ENCODE measurements around the gene VMP1. TPM values are rescaled to one million over a fixed set of nuclear protein-coding genes. Genes with fewer than 3 reads are reported as not detected.

Gene VMP1
- total RNA-seq, 1 experiment from 2014 or later, result 236 TPM

GRCh38 chr17:59845595-59846393 is 138.3 kb downstream of the VMP1 start:
- Histone ChIP-seq H3K4me1 (replicated peaks; ENCODE audit: insufficient read depth) (peaks cover 73% of the 10 kb centered on the region), H3K9me3 (ENCODE audit: insufficient read depth, low read depth) (no peaks in the 10 kb centered on the region), H3K9me2 (ENCODE audit: insufficient read depth) (no peaks in the 10 kb centered on the region), H2AFZ (no peak overlapping the region), H3K27ac (peak overlapping the region; percentile 99), H3K36me3 (ENCODE audit: low read depth) (peaks cover 14% of the 10 kb centered on the region), H3K27me3 (ENCODE audit: insufficient read depth, low read depth) (no peaks in the 10 kb centered on the region), H3K79me2 (ENCODE audit: low read depth) (peaks cover 36% of the 10 kb centered on the region), H3K4me2 (peak overlapping the region; percentile 79), H4K20me1 (ENCODE audit: insufficient read depth) (peaks cover 5% of the 10 kb centered on the region), H3K4me3 (peak overlapping the region; percentile 46; the same call in 1 of the 2 replicates), H3F3A (ENCODE audit: insufficient read depth, low read depth) (peaks cover 91% of the 10 kb centered on the region)
- BruUV-seq (replicated peaks), result TSS peak; percentile 5
- intact Hi-C loops (cut with micrococcal nuclease; ENCODE audit: unreplicated experiment), result loop anchor here (2.0 kb wide), 3 partner anchors 13 to 59 kb away; partner anchors contain the start of genes RPS6KB1 and TUBD1
- DNase-seq, result peak; percentile 84 to 100
- ChIA-PET CTCF (interaction anchor here (0.5 to 2.7 kb wide), 2 partner anchors 14 to 31 kb away, joined by 6 to 9 read pairs; no protein-coding TSS in a partner anchor), POLR2A (ENCODE audit: unreplicated experiment) (interaction anchor here (0.5 to 1.6 kb wide), 8 partner anchors 8 to 137 kb away, joined by 3 to 37 read pairs (median 6); no protein-coding TSS in a partner anchor)
- TF ChIP-seq EZH2 (IDR thresholded peaks at IDR 0.05; ENCODE audit: low read depth) (no peak), CTCF (conservative IDR thresholded peaks at IDR 0.05) (peak; percentile 34; the same call in 1 of the 2 replicates)

- no peaks in the 10 kb centered on the region for H3K27me3 ChIP-seq (ENCODE audit: insufficient read depth, low read depth)
- H4K20me1 ChIP-seq (ENCODE audit: insufficient read depth), result no peaks in the 10 kb centered on the region
- H3K9me2 ChIP-seq (ENCODE audit: insufficient read depth), result no peaks in the 10 kb centered on the region
- H3K4me1 ChIP-seq (replicated peaks; ENCODE audit: insufficient read depth), result peaks cover 76% of the 10 kb centered on the region
- H3K9me3 ChIP-seq (ENCODE audit: insufficient read depth, low read depth), result no peaks in the 10 kb centered on the region
- H3K79me2 ChIP-seq (ENCODE audit: low read depth), result peaks cover 28% of the 10 kb centered on the region
- H2AFZ ChIP-seq, result no peak overlapping the region
- peak; percentile 75 to 100 for DNase-seq
- H3K36me3 ChIP-seq (ENCODE audit: low read depth), result peaks cover 6% of the 10 kb centered on the region
- peak overlapping the region; percentile 99 for H3K27ac ChIP-seq
- POLR2A ChIA-PET (ENCODE audit: unreplicated experiment), result interaction anchor here (0.6 to 1.6 kb wide), 4 partner anchors 10 to 92 kb away, joined by 3 to 37 read pairs (median 14); no protein-coding TSS in a partner anchor
- intact Hi-C loops (cut with micrococcal nuclease; ENCODE audit: unreplicated experiment), result loop anchor here (2.0 kb wide), 1 partner anchor 46 kb away; the partner anchor contains the start of genes RPS6KB1 and TUBD1
- peak overlapping the region; percentile 79 for H3K4me2 ChIP-seq
- H3F3A ChIP-seq (ENCODE audit: insufficient read depth, low read depth), result peaks cover 85% of the 10 kb centered on the region
- no TSS peak for BruUV-seq (replicated peaks)
- no peak for TF ChIP-seq CTCF (conservative IDR thresholded peaks at IDR 0.05)
- no peak for TF ChIP-seq EZH2 (IDR thresholded peaks at IDR 0.05; ENCODE audit: low read depth)
- CTCF ChIA-PET, result interaction anchor here (0.5 to 2.7 kb wide), 2 partner anchors 13 to 30 kb away, joined by 6 to 9 read pairs; no protein-coding TSS in a partner anchor
- peak overlapping the region; percentile 46; the same call in 1 of the 2 replicates for H3K4me3 ChIP-seq
Observed at GRCh38 chr17:59846394-59847165, 139.1 kb downstream of the VMP1 start.

- no peaks in the 10 kb centered on the region for H3K9me3 ChIP-seq (ENCODE audit: insufficient read depth, low read depth)
- H3K36me3 ChIP-seq (ENCODE audit: low read depth), result no peaks in the 10 kb centered on the region
- no peak for DNase-seq
- no peak overlapping the region; the same call in 1 of the 2 replicates for H3K4me3 ChIP-seq
- H2AFZ ChIP-seq, result no peak overlapping the region
- peak overlapping the region; percentile 99 for H3K27ac ChIP-seq
- H3F3A ChIP-seq (ENCODE audit: insufficient read depth, low read depth), result peaks cover 83% of the 10 kb centered on the region
- no peaks in the 10 kb centered on the region for H3K9me2 ChIP-seq (ENCODE audit: insufficient read depth)
- POLR2A ChIA-PET (ENCODE audit: unreplicated experiment), result interaction anchor here (0.5 to 0.9 kb wide), 5 partner anchors 9 to 1988 kb away, joined by 3 to 8 read pairs (median 6); no protein-coding TSS in a partner anchor
- no peaks in the 10 kb centered on the region for H4K20me1 ChIP-seq (ENCODE audit: insufficient read depth)
- H3K27me3 ChIP-seq (ENCODE audit: insufficient read depth, low read depth), result no peaks in the 10 kb centered on the region
- BruUV-seq (replicated peaks), result no TSS peak
- H3K4me2 ChIP-seq, result peak overlapping the region; percentile 79
- intact Hi-C loops (cut with micrococcal nuclease; ENCODE audit: unreplicated experiment), result no loop called here
- peaks cover 85% of the 10 kb centered on the region for H3K4me1 ChIP-seq (replicated peaks; ENCODE audit: insufficient read depth)
- H3K79me2 ChIP-seq (ENCODE audit: low read depth), result peaks cover 17% of the 10 kb centered on the region
- CTCF ChIA-PET, result no interaction called here
- TF ChIP-seq CTCF (conservative IDR thresholded peaks at IDR 0.05) (no peak), EZH2 (IDR thresholded peaks at IDR 0.05; ENCODE audit: low read depth) (no peak)
Observed at GRCh38 chr17:59848385-59848668, 140.9 kb downstream of the VMP1 start.

Measured in PC-9 (cell line).